ENCODE measurements around the gene CLTC.

- TF ChIP-seq ZNF232 (CRISPR knock-in tag; IDR thresholded peaks at IDR 0.05) (no peak), FOXK1 (CRISPR knock-in tag; IDR thresholded peaks at IDR 0.05) (no peak), ZBTB21 (CRISPR knock-in tag; IDR thresholded peaks at IDR 0.05; ENCODE audit: borderline replicate concordance) (no peak), E2F4 (CRISPR knock-in tag; IDR thresholded peaks at IDR 0.05; ENCODE audit: borderline replicate concordance, low read depth) (no peak), STAT6 (CRISPR knock-in tag; conservative IDR thresholded peaks at IDR 0.05; ENCODE audit: low read depth) (no peak)
Measured at GRCh38 chr17:59712862-59713261, 93.2 kb downstream of the CLTC start.

Measured in WTC11 (cell line).